ENCODE data around the gene HCAR3. TPM values are rescaled to one million over a fixed set of nuclear protein-coding genes. Genes with fewer than 3 reads are reported as not detected.

Gene HCAR3
- total and polyA plus RNA-seq, 4 donors = 0.08 to 1.3 (median 0.10) TPM; not detected in 1

GRCh38 chr12:122722387-122722786, 5.8 kb upstream of the HCAR3 start:
- no peaks in the 10 kb centered on the region for H3K27me3 ChIP-seq (ENCODE audit: control insufficient read depth in 4 of 4, insufficient read depth in 4 of 4, low read length in 3 of 4)
- DNase-seq (ENCODE audit: low spot score) = no peak
- H3K9me3 ChIP-seq (ENCODE audit: control insufficient read depth in 4 of 4, low read length in 3 of 4) = no peaks in the 10 kb centered on the region
- H3K4me1 ChIP-seq (ENCODE audit: control insufficient read depth in 4 of 4, insufficient read depth in 4 of 4, low read length in 3 of 4) = peaks cover 0 to 3% (median 0%) of the 10 kb centered on the region in 4 donors
- H3K27ac ChIP-seq (ENCODE audit: low read depth in 1 of 2, low read length in 2 of 2) = no peak overlapping the region
- H3K36me3 ChIP-seq (ENCODE audit: control insufficient read depth in 4 of 4, insufficient read depth in 3 of 4, low read depth in 1 of 4, low read length in 3 of 4) = no peaks in the 10 kb centered on the region
- H3K4me3 ChIP-seq (ENCODE audit: low read depth in 1 of 3, low read length in 3 of 3) = no peak overlapping the region
- TF ChIP-seq HNF4G (IDR thresholded peaks at IDR 0.05) (no peak), HNF4A (conservative IDR thresholded peaks at IDR 0.05) (no peak), YY1 (IDR thresholded peaks at IDR 0.05) (no peak), TAF1 (conservative IDR thresholded peaks at IDR 0.05) (no peak), FOXA2 (IDR thresholded peaks at IDR 0.05) (no peak), JUND (IDR thresholded peaks at IDR 0.05) (no peak), GABPA (IDR thresholded peaks at IDR 0.05 in 1 of 2, conservative IDR thresholded peaks at IDR 0.05 in 1 of 2) (no peak), RAD21 (IDR thresholded peaks at IDR 0.05) (no peak), REST (IDR thresholded peaks at IDR 0.05) (no peak)
- TF ChIP-seq, protein P1, sequence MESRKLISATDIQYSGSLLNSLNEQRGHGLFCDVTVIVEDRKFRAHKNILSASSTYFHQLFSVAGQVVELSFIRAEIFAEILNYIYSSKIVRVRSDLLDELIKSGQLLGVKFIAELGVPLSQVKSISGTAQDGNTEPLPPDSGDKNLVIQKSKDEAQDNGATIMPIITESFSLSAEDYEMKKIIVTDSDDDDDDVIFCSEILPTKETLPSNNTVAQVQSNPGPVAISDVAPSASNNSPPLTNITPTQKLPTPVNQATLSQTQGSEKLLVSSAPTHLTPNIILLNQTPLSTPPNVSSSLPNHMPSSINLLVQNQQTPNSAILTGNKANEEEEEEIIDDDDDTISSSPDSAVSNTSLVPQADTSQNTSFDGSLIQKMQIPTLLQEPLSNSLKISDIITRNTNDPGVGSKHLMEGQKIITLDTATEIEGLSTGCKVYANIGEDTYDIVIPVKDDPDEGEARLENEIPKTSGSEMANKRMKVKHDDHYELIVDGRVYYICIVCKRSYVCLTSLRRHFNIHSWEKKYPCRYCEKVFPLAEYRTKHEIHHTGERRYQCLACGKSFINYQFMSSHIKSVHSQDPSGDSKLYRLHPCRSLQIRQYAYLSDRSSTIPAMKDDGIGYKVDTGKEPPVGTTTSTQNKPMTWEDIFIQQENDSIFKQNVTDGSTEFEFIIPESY (IDR thresholded peaks at IDR 0.05) = no peak
- TF ChIP-seq, protein P2, sequence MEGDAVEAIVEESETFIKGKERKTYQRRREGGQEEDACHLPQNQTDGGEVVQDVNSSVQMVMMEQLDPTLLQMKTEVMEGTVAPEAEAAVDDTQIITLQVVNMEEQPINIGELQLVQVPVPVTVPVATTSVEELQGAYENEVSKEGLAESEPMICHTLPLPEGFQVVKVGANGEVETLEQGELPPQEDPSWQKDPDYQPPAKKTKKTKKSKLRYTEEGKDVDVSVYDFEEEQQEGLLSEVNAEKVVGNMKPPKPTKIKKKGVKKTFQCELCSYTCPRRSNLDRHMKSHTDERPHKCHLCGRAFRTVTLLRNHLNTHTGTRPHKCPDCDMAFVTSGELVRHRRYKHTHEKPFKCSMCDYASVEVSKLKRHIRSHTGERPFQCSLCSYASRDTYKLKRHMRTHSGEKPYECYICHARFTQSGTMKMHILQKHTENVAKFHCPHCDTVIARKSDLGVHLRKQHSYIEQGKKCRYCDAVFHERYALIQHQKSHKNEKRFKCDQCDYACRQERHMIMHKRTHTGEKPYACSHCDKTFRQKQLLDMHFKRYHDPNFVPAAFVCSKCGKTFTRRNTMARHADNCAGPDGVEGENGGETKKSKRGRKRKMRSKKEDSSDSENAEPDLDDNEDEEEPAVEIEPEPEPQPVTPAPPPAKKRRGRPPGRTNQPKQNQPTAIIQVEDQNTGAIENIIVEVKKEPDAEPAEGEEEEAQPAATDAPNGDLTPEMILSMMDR (IDR thresholded peaks at IDR 0.05; ENCODE audit: low read depth, low read length, missing input control) = no peak
- 65% methylated on average over 1 of the region's 1 CpG for WGBS
- H3K9ac ChIP-seq (ENCODE audit: low read depth in 1 of 2, low read length in 2 of 2) = no peak overlapping the region

GRCh38 chr12:122721057-122721545, 4.5 kb upstream of the HCAR3 start:
- DNase-seq (ENCODE audit: low spot score) = no peak
- TF ChIP-seq YY1 (IDR thresholded peaks at IDR 0.05) (no peak), FOXA2 (IDR thresholded peaks at IDR 0.05) (no peak), JUND (IDR thresholded peaks at IDR 0.05) (no peak), REST (IDR thresholded peaks at IDR 0.05) (no peak), NR2F2 (IDR thresholded peaks at IDR 0.05) (no peak), HNF4A (conservative IDR thresholded peaks at IDR 0.05) (no peak), EGR1 (IDR thresholded peaks at IDR 0.05; ENCODE audit: low read depth in 2 of 2) (no peak), GABPA (IDR thresholded peaks at IDR 0.05 in 1 of 2, conservative IDR thresholded peaks at IDR 0.05 in 1 of 2) (no peak), SP1 (IDR thresholded peaks at IDR 0.05) (no peak)
- TF ChIP-seq, protein P2 (IDR thresholded peaks at IDR 0.05; ENCODE audit: low read depth, low read length, missing input control) = no peak
- TF ChIP-seq, protein P3, sequence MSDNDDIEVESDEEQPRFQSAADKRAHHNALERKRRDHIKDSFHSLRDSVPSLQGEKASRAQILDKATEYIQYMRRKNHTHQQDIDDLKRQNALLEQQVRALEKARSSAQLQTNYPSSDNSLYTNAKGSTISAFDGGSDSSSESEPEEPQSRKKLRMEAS (IDR thresholded peaks at IDR 0.05) = no peak
- no peak overlapping the region for H3K4me3 ChIP-seq (ENCODE audit: low read depth in 1 of 3, low read length in 3 of 3)
- 44% methylated on average over 11 of the region's 11 CpGs for WGBS
- H3K9ac ChIP-seq (ENCODE audit: low read depth in 1 of 2, low read length in 2 of 2) = no peak overlapping the region
- no peaks in the 10 kb centered on the region for H3K9me3 ChIP-seq (ENCODE audit: control insufficient read depth in 4 of 4, low read length in 3 of 4)
- H3K4me1 ChIP-seq (ENCODE audit: control insufficient read depth in 4 of 4, insufficient read depth in 4 of 4, low read length in 3 of 4) = peaks cover 0 to 3% (median 0%) of the 10 kb centered on the region in 4 donors
- no peak overlapping the region for H3K27ac ChIP-seq (ENCODE audit: low read depth in 1 of 2, low read length in 2 of 2)
- no peaks in the 10 kb centered on the region for H3K36me3 ChIP-seq (ENCODE audit: control insufficient read depth in 4 of 4, insufficient read depth in 3 of 4, low read depth in 1 of 4, low read length in 3 of 4)
- H3K27me3 ChIP-seq (ENCODE audit: control insufficient read depth in 4 of 4, insufficient read depth in 4 of 4, low read length in 3 of 4) = no peaks in the 10 kb centered on the region
